HCT116 (cell line): Measurements from ENCODE around the gene HS6ST3. TPM values are rescaled to one million over a fixed set of nuclear protein-coding genes. Genes with fewer than 3 reads are reported as not detected.

Source experiments
- ATAC-seq: fragments of 200-7000 bp; cut with Tn5 transposase; 2 replicates; pipeline ENCODE4 v1.9.1; 2020; ENCODE audit warnings: mild to moderate bottlenecking, moderate library complexity
- BruUV-seq: library from RNA; stranded (reverse); fragments of 400-500 nt; replicated peaks from 2 replicates; lab custom pipeline; 2021; lab: Mats Ljungman, UMichigan
- CTCF ChIA-PET: fragments of 300-600 bp; sonication (Branson Sonifier 250); formaldehyde crosslinking; loops from one replicate; lab custom pipeline; 2021; ENCODE audit warnings: antibody characterized with exemption; lab: Charles Lee
- POLR2A ChIA-PET: fragments of 300-600, 350-600 bp; sonication (Branson Sonifier 250); formaldehyde crosslinking; loops from one replicate; lab custom pipeline; 2021; ENCODE audit warnings: antibody characterized with exemption; lab: Charles Lee
- RAD21 ChIA-PET, 2 experiments: fragments of 300-600 bp; sonication (Branson Sonifier 250); formaldehyde crosslinking; loops; one replicate each; lab custom pipeline; 2023; ENCODE audit warnings: low total read pairs in 2 of 2; ENCODE audit not compliant: uncharacterized antibody in 2 of 2, unreplicated experiment in 2 of 2, low non-redundant PET in 1 of 2; lab: Charles Lee
- DNase-seq: peaks from one replicate; pipeline ENCODE4 v3.0.0-alpha.2; 2010; ENCODE audit warnings: low read depth, low spot score
- H2AFZ ChIP-seq: fragments of 200-600 bp; shearing (Covaris generic), sonication (generic); 2 replicates; pipeline ENCODE4 v1.6.1; 2017; ENCODE audit warnings: low read depth, mixed run types, mixed read lengths, antibody characterized with exemption, low read length; ENCODE audit not compliant: poor library complexity, severe bottlenecking
- H3K27ac ChIP-seq: 2 replicates; pipeline ENCODE4 v1.5.1; 2012; ENCODE audit warnings: low read depth, low read length
- H3K27me3 ChIP-seq: fragments of 200-600 bp; sonication (generic); 2 replicates; pipeline ENCODE4 v1.6.1; 2016; ENCODE audit warnings: mixed run types, low read length, mixed read lengths; ENCODE audit not compliant: insufficient read depth
- H3K36me3 ChIP-seq, 2 experiments: fragments of 200-500 bp in 1 of 2; fragments of 200-600 bp in 1 of 2; sonication (Bioruptor generic) in 1 of 2; sonication (generic) in 1 of 2; 2 replicates each; pipeline versions ENCODE4 v1.5.1 to v1.6.1; 2014 to 2016; ENCODE audit warnings: low read length in 2 of 2, inconsistent platforms in 1 of 2, mixed read lengths in 1 of 2, mixed run types in 1 of 2; ENCODE audit not compliant: insufficient read depth in 2 of 2, control insufficient read depth in 1 of 2
- H3K4me1 ChIP-seq, 2 experiments: fragments of 200-600 bp in 1 of 2; sonication (generic) in 1 of 2; 2 replicates each; pipeline versions ENCODE4 v1.5.1 to v1.6.1; 2012 to 2017; ENCODE audit warnings: low read length in 2 of 2, inconsistent platforms in 1 of 2, mild to moderate bottlenecking in 1 of 2, mixed read lengths in 1 of 2, mixed run types in 1 of 2, moderate library complexity in 1 of 2; ENCODE audit not compliant: insufficient read depth in 2 of 2, control insufficient read depth in 1 of 2
- H3K4me2 ChIP-seq: fragments of 200-600 bp; sonication (generic); 2 replicates; pipeline ENCODE4 v1.6.1; 2017; ENCODE audit warnings: mixed run types, low read length, mixed read lengths
- H3K4me3 ChIP-seq, 2 experiments: fragments of 200-600 bp in 1 of 2; sonication (generic) in 1 of 2; replicated peaks in 1 of 2; 2 replicates each; pipeline ENCODE4 v1.5.1; 2011 to 2016; ENCODE audit warnings: low read length in 2 of 2, control low read depth in 1 of 2, low read depth in 1 of 2, mild to moderate bottlenecking in 1 of 2, mixed read lengths in 1 of 2, mixed run types in 1 of 2
- H3K79me2 ChIP-seq: fragments of 200-600 bp; sonication (generic); 2 replicates; pipeline ENCODE4 v1.6.1; 2017; ENCODE audit warnings: mild to moderate bottlenecking, mixed run types, low read length, moderate library complexity, mixed read lengths; ENCODE audit not compliant: insufficient read depth
- H3K9ac ChIP-seq: fragments of 200-600 bp; sonication (generic); 2 replicates; pipeline ENCODE4 v1.6.1; 2016; ENCODE audit warnings: low read length, mixed read lengths
- H3K9me2 ChIP-seq: fragments of 200-600 bp; sonication (generic), shearing (Covaris generic); 2 replicates; pipeline ENCODE4 v1.6.1; 2017; ENCODE audit warnings: mixed run types, mild to moderate bottlenecking, moderate library complexity; ENCODE audit not compliant: insufficient read depth
- H3K9me3 ChIP-seq, 2 experiments: fragments of 200-500 bp in 1 of 2; fragments of 200-600 bp in 1 of 2; sonication (Bioruptor generic) in 1 of 2; sonication (generic) in 1 of 2; 2 replicates each; pipeline ENCODE4 v1.6.1; 2014 to 2017; ENCODE audit warnings: low read length in 2 of 2, mixed read lengths in 2 of 2, inconsistent platforms in 1 of 2, low read depth in 1 of 2, mild to moderate bottlenecking in 1 of 2, mixed run types in 1 of 2, moderate library complexity in 1 of 2; ENCODE audit not compliant: control insufficient read depth in 1 of 2, insufficient read depth in 1 of 2
- H4K20me1 ChIP-seq: fragments of 200-600 bp; sonication (generic), shearing (Covaris generic); 2 replicates; pipeline ENCODE4 v1.6.1; 2017; ENCODE audit warnings: mixed run types, mild to moderate bottlenecking, moderate library complexity; ENCODE audit not compliant: insufficient read depth
- CBX3 ChIP-seq: IDR thresholded peaks from 2 replicates; pipeline ENCODE4 v1.6.1; 2012; ENCODE audit warnings: low read depth
- CEBPB ChIP-seq: IDR thresholded peaks from 2 replicates; pipeline ENCODE4 v1.6.1; 2012; ENCODE audit warnings: low read depth
- CTCF ChIP-seq, 3 experiments: fragments of 200-600 bp in 1 of 3; sonication (generic) in 1 of 3; IDR thresholded peaks in 2 of 3; conservative IDR thresholded peaks in 1 of 3; 2 replicates each; pipeline ENCODE4 v1.5.1; 2012 to 2017; ENCODE audit warnings: low read depth in 2 of 3, low read length in 2 of 3, antibody characterized with exemption in 1 of 3, borderline replicate concordance in 1 of 3, control low read depth in 1 of 3, mild to moderate bottlenecking in 1 of 3, mixed read lengths in 1 of 3, mixed run types in 1 of 3, moderate library complexity in 1 of 3; ENCODE audit not compliant: insufficient read depth in 1 of 3
- EGR1 ChIP-seq: IDR thresholded peaks from 2 replicates; pipeline ENCODE4 v1.6.1; 2012; ENCODE audit warnings: low read depth
- ELF1 ChIP-seq: IDR thresholded peaks from 2 replicates; pipeline ENCODE4 v1.6.1; 2012; ENCODE audit warnings: low read depth, borderline replicate concordance
- EZH2 ChIP-seq: fragments of 200-600 bp; sonication (generic); IDR thresholded peaks from 2 replicates; pipeline ENCODE4 v1.6.1; 2017; ENCODE audit warnings: antibody characterized with exemption, mixed run types
- EZH2phosphoT487 ChIP-seq: fragments of 200-600 bp; IDR thresholded peaks from 2 replicates; pipeline ENCODE4 v1.6.1; 2018; ENCODE audit warnings: antibody characterized with exemption, borderline replicate concordance
- JUND ChIP-seq: IDR thresholded peaks from 2 replicates; pipeline ENCODE4 v1.6.1; 2012
- POLR2A ChIP-seq: IDR thresholded peaks from 2 replicates; pipeline ENCODE4 v1.7.0; 2011; ENCODE audit warnings: borderline replicate concordance; ENCODE audit not compliant: insufficient read depth, insufficient read length; ENCODE audit errors: extremely low read depth
- POLR2AphosphoS5 ChIP-seq: IDR thresholded peaks from 2 replicates; pipeline ENCODE4 v1.6.1; 2011; ENCODE audit warnings: mild to moderate bottlenecking, low read depth, low read length, moderate library complexity
- RAD21 ChIP-seq: IDR thresholded peaks from 2 replicates; pipeline ENCODE4 v1.6.1; 2012; ENCODE audit warnings: low read depth, mild to moderate bottlenecking
- REST ChIP-seq: IDR thresholded peaks from 2 replicates; pipeline ENCODE4 v1.6.1; 2012; ENCODE audit warnings: low read depth
- SIN3A ChIP-seq: IDR thresholded peaks from 2 replicates; pipeline ENCODE4 v1.6.1; 2012; ENCODE audit warnings: low read depth
- SP1 ChIP-seq: IDR thresholded peaks from 2 replicates; pipeline ENCODE4 v1.6.1; 2012; ENCODE audit warnings: low read depth
- SRF ChIP-seq: IDR thresholded peaks from 2 replicates; pipeline ENCODE4 v1.6.1; 2012; ENCODE audit warnings: low read depth
- YY1 ChIP-seq: IDR thresholded peaks from 2 replicates; pipeline ENCODE4 v1.6.1; 2011; ENCODE audit warnings: low read length, low read depth, moderate library complexity, mild to moderate bottlenecking; ENCODE audit not compliant: insufficient replicate concordance; ENCODE audit errors: extremely low read depth
- ZBTB33 ChIP-seq: IDR thresholded peaks from 2 replicates; pipeline ENCODE4 v1.6.1; 2011; ENCODE audit warnings: mild to moderate bottlenecking, low read length, moderate library complexity; ENCODE audit not compliant: insufficient replicate concordance; ENCODE audit errors: extremely low read depth
- ZFX ChIP-seq: fragments of 450-650 bp; IDR thresholded peaks from 2 replicates; pipeline ENCODE4 v1.6.1; 2017
- ZNF274 ChIP-seq: fragments of 200-500 bp; sonication (Bioruptor generic); IDR thresholded peaks from 2 replicates; pipeline ENCODE4 v1.6.1; 2014; ENCODE audit warnings: mild to moderate bottlenecking, low read depth, low read length, inconsistent platforms
- intact Hi-C: fragments of 100-400 bp; cut with micrococcal nuclease; formaldehyde crosslinking; loops from 2 replicates; pipeline ENCODE4 v1.10.0; 2022
- total RNA-seq: library from RNA; stranded (reverse); gene quantifications from one replicate; pipeline ENCODE4 v1.2.1, GENCODE V29; 2021; ENCODE audit not compliant: unreplicated experiment

Gene HS6ST3
- total RNA-seq, 1 experiment from 2014 or later: 0.10 TPM

GRCh38 chr13:96342286-96342685 is 252.4 kb downstream of the HS6ST3 start:
- BruUV-seq: no TSS peak
- ATAC-seq: no peak
- no peak overlapping the region for H3K4me2 ChIP-seq
- no peak overlapping the region for H3K4me3 ChIP-seq
- no peak for DNase-seq
- no peaks in the 10 kb centered on the region for H3K9me3 ChIP-seq
- H3K36me3 ChIP-seq: no peaks in the 10 kb centered on the region
- RAD21 ChIA-PET: no interaction called here
- no peaks in the 10 kb centered on the region for H3K27me3 ChIP-seq
- H3K9me2 ChIP-seq: no peaks in the 10 kb centered on the region
- TF ChIP-seq CEBPB: no peak
- TF ChIP-seq REST: no peak
- no peak for TF ChIP-seq ZFX
- no peak for TF ChIP-seq EZH2
- no peak for TF ChIP-seq SIN3A
- no peak for TF ChIP-seq POLR2AphosphoS5
- TF ChIP-seq ZNF274: no peak
- TF ChIP-seq SP1: no peak
- TF ChIP-seq ZBTB33: no peak
- TF ChIP-seq RAD21: no peak
- no peak for TF ChIP-seq EZH2phosphoT487
- no peak for TF ChIP-seq YY1
- no peak for TF ChIP-seq CBX3
- TF ChIP-seq POLR2A: no peak
- no peak for TF ChIP-seq EGR1
- no peak for TF ChIP-seq JUND
- TF ChIP-seq CTCF (IDR thresholded peaks at IDR 0.05 in 2 of 3, conservative IDR thresholded peaks at IDR 0.05 in 1 of 3; ENCODE audit: borderline replicate concordance in 1 of 3, insufficient read depth in 1 of 3, low read depth in 2 of 3, low read length in 2 of 3): no peak
- TF ChIP-seq ELF1: no peak
- no peak for TF ChIP-seq SRF
- TF ChIP-seq, all 23 proteins: peak for 0
- H3K27ac ChIP-seq: no peak overlapping the region
- H4K20me1 ChIP-seq: no peaks in the 10 kb centered on the region
- no peak overlapping the region for H3K9ac ChIP-seq
- no peaks in the 10 kb centered on the region for H3K79me2 ChIP-seq
- ChIA-PET CTCF (no interaction called here), POLR2A (no interaction called here)
- H2AFZ ChIP-seq: no peak overlapping the region
- intact Hi-C loops: no loop called here
- no peaks in the 10 kb centered on the region for H3K4me1 ChIP-seq
